ENCODE measurements around the gene PEX7. TPM values are rescaled to one million over a fixed set of nuclear protein-coding genes. Genes with fewer than 3 reads are reported as not detected.

Gene PEX7
- total RNA-seq, 2 experiments from 2014 or later, result 2.0 to 3.4 TPM

DNA sequence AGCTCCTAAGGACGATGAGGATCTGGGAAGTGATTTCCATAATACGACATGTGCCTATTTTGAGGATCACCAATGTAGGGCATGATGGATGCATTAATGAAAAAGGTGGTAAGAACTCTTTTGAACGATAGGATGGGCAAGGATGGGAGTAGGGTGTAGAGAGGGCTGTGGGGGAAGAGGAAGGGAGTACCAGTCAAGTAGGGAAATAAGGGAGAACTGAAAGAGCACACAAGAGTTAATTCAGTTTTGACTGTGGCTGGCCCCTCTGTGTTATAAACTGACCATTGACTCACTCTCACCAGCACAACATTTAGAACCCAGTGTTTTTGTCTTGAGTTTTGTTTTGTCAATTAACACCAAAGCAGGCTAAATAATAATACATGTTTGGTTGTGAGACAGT is 132.7 kb downstream of the PEX7 start:
- Mint-ChIP-seq H3K27me3 (peaks cover 23% of the 10 kb centered on the region), H3K4me3 (no peak overlapping the region), H3K4me1 (ENCODE audit: low read depth) (peaks cover 8% of the 10 kb centered on the region), H3K36me3 (ENCODE audit: low read depth) (no peaks in the 10 kb centered on the region), H3K27ac (no peak overlapping the region), H3K9me3 (no peaks in the 10 kb centered on the region)
- no peak overlapping the region for H3K27ac ChIP-seq (ENCODE audit: low read depth in 1 of 2, low read length in 2 of 2)
- ATAC-seq (ENCODE audit: poor library complexity), result no peak
- TF ChIP-seq, protein P1, sequence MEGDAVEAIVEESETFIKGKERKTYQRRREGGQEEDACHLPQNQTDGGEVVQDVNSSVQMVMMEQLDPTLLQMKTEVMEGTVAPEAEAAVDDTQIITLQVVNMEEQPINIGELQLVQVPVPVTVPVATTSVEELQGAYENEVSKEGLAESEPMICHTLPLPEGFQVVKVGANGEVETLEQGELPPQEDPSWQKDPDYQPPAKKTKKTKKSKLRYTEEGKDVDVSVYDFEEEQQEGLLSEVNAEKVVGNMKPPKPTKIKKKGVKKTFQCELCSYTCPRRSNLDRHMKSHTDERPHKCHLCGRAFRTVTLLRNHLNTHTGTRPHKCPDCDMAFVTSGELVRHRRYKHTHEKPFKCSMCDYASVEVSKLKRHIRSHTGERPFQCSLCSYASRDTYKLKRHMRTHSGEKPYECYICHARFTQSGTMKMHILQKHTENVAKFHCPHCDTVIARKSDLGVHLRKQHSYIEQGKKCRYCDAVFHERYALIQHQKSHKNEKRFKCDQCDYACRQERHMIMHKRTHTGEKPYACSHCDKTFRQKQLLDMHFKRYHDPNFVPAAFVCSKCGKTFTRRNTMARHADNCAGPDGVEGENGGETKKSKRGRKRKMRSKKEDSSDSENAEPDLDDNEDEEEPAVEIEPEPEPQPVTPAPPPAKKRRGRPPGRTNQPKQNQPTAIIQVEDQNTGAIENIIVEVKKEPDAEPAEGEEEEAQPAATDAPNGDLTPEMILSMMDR (IDR thresholded peaks at IDR 0.05), result no peak
- H3K4me1 ChIP-seq (ENCODE audit: insufficient read depth, low read length), result peaks cover 4% of the 10 kb centered on the region
- intact Hi-C loops (cut with DNase I, micrococcal nuclease), result no loop called here
- CTCF ChIA-PET, result no interaction called here
- no peaks in the 10 kb centered on the region for H3K36me3 ChIP-seq (ENCODE audit: insufficient read depth, low read length)
- H3K4me3 ChIP-seq (ENCODE audit: low read length), result no peak overlapping the region
- peaks cover 0 to 3% of the 10 kb centered on the region in 2 experiments for H3K27me3 ChIP-seq (ENCODE audit: control insufficient read depth in 1 of 2, insufficient read depth in 2 of 2, low read length in 2 of 2)
- POLR2A ChIA-PET, result no interaction called here
- DNase-seq, result no peak
- no peaks in the 10 kb centered on the region for H3K9me3 ChIP-seq (ENCODE audit: control insufficient read depth in 1 of 2, insufficient read depth in 1 of 2, low read length in 2 of 2)

DNA sequence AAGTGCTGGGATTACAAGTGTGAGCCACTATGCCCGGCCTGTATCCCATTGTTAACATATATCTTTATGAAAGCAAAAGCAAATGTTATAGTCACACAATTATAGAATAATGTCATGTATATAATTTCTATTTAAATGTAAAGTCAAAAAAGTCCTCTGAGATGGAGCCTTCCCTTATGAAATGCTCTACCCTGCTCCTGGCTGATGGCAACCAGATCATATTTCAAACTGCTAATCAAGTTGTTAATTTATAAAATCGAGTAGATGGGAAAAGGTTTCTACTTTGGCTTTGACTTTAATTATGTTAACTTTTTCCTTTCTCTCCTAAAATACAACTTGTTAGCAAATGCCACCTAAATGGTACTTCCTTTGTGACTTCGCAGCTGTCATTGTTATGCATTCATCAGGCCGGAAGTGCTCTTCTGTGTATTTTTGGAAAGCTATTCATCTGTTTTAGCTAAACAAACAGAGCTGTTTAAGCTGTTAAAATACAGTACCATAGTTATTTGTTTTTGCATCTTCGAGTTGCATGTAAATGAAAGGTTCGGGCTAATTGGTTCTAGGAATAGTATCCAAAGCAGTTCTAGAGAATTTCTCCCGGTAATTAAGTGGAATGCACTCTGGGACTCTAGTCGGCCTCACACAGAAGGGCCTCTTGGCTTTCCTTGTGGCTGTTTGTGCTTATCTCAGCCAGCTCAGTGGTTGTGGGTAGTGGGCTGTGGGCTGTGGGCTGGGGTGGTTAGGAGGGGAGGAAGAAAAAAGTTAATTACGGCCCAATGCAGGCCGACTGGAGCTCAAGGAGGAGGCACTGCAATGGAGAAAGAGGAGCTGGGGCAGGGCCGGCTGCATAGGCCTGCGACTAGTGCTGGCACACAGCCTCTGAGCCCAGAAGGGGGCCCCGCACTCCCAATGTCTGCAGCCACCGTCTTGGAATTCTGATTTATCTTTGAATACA is 134.5 kb downstream of the PEX7 start:
- no peak overlapping the region for H3K27ac Mint-ChIP-seq
- ChIA-PET POLR2A (no interaction called here), CTCF (no interaction called here)
- DNase-seq (peak in 1 of 14 experiments; percentile 6), ATAC-seq (ENCODE audit: poor library complexity) (no peak)
- intact Hi-C loops (cut with DNase I, micrococcal nuclease), result no loop called here
- H3K9me3 Mint-ChIP-seq, result no peaks in the 10 kb centered on the region
- peaks cover 26% of the 10 kb centered on the region for H3K27me3 Mint-ChIP-seq
- Histone ChIP-seq H3K4me3 (ENCODE audit: low read length) (no peak overlapping the region), H3K4me1 (ENCODE audit: insufficient read depth, low read length) (peaks cover 4% of the 10 kb centered on the region), H3K36me3 (ENCODE audit: insufficient read depth, low read length) (no peaks in the 10 kb centered on the region), H3K9me3 (ENCODE audit: control insufficient read depth in 1 of 2, insufficient read depth in 1 of 2, low read length in 2 of 2) (no peaks in the 10 kb centered on the region), H3K27ac (ENCODE audit: low read depth in 1 of 2, low read length in 2 of 2) (no peak overlapping the region), H3K27me3 (ENCODE audit: control insufficient read depth in 1 of 2, insufficient read depth in 2 of 2, low read length in 2 of 2) (peaks cover 0 to 3% of the 10 kb centered on the region in 2 experiments)
- TF ChIP-seq, protein P1 (IDR thresholded peaks at IDR 0.05), result no peak
- H3K4me3 Mint-ChIP-seq, result no peak overlapping the region
- no peaks in the 10 kb centered on the region for H3K36me3 Mint-ChIP-seq (ENCODE audit: low read depth)
- peaks cover 8% of the 10 kb centered on the region for H3K4me1 Mint-ChIP-seq (ENCODE audit: low read depth)

DNA sequence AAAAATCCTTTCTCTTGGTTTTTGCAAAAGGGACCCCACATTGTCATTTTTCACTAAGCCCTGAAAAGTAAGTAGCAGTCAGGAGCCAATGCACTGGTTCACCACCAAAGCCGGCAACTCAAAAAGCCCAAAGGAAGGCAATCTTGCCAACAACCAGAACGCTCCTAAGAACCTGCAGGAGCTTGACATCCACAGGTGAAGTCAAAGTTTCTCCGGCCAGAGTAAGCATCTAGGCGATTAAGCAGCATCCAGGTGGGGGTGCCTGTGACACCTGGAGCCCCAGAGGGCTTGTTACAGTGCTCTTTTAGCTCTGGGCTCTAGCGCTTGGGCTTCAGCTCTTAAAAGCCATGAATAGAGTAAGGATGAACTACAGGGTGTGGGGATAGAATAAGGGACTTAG is 135.8 kb downstream of the PEX7 start:
- Histone ChIP-seq H3K4me3 (ENCODE audit: low read length) (no peak overlapping the region), H3K36me3 (ENCODE audit: insufficient read depth, low read length) (no peaks in the 10 kb centered on the region), H3K9me3 (ENCODE audit: control insufficient read depth in 1 of 2, insufficient read depth in 1 of 2, low read length in 2 of 2) (no peaks in the 10 kb centered on the region), H3K27ac (ENCODE audit: low read depth in 1 of 2, low read length in 2 of 2) (no peak overlapping the region), H3K27me3 (ENCODE audit: control insufficient read depth in 1 of 2, insufficient read depth in 2 of 2, low read length in 2 of 2) (peaks cover 0 to 3% of the 10 kb centered on the region in 2 experiments), H3K4me1 (ENCODE audit: insufficient read depth, low read length) (peaks cover 4% of the 10 kb centered on the region)
- no peak overlapping the region for H3K27ac Mint-ChIP-seq
- no peak overlapping the region for H3K4me3 Mint-ChIP-seq
- intact Hi-C loops (cut with DNase I, micrococcal nuclease), result no loop called here
- no peaks in the 10 kb centered on the region for H3K9me3 Mint-ChIP-seq
- H3K4me1 Mint-ChIP-seq (ENCODE audit: low read depth), result peaks cover 8% of the 10 kb centered on the region
- ChIA-PET CTCF (no interaction called here), POLR2A (no interaction called here)
- TF ChIP-seq, protein P1 (IDR thresholded peaks at IDR 0.05), result no peak
- no peak for ATAC-seq (ENCODE audit: poor library complexity)
- no peak for DNase-seq
- no peaks in the 10 kb centered on the region for H3K36me3 Mint-ChIP-seq (ENCODE audit: low read depth)
- H3K27me3 Mint-ChIP-seq, result peaks cover 26% of the 10 kb centered on the region

Data from CD4-positive, alpha-beta T cell (primary cell).